OCI-LY7 (cell line): Measurements from ENCODE around the gene TMC7.

ENCODE experiments used
- EZH2phosphoT487 ChIP-seq: fragments of 200-600 bp; sonication (generic); IDR thresholded peaks from 2 replicates; pipeline ENCODE4 v1.6.1; 2018; ENCODE audit warnings: low read depth, borderline replicate concordance, mild to moderate bottlenecking, mixed run types, antibody characterized with exemption, low read length, moderate library complexity, mixed read lengths
- TF ChIP-seq, protein P1 (sequence below): fragments of 200-600 bp; sonication (generic); conservative IDR thresholded peaks from 2 replicates; pipeline ENCODE4 v1.5.1; 2014; ENCODE audit warnings: mild to moderate bottlenecking, antibody characterized with exemption, low read length, moderate library complexity, mixed read lengths

DNA sequence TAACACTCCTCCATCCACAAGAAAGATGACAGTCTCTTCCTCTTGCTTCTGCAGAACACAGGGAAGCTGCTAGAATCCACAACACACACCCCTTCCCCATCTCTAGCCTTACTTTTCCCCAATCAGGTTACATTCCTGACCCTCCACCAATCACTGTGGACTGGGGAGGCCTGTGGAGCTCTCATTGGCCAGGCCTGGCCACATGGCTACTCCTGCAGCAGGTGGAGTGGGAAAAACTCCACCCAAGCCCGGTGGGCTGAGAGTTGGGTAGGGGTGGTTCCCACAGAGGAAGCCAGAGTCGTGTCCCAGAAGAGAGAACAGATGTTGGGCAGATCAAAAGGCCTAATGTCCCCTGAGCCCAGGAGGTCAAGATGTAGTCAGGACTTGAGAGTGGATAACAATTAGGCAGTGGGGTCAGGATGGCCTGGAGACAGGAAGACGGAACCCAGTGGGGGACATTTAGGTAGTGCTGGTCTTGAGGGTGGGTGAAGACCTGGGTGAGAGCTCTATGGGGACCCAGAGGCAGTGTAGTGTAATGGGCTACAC lies 105.7 kb downstream of the TMC7 start:
- TF ChIP-seq, protein P1, sequence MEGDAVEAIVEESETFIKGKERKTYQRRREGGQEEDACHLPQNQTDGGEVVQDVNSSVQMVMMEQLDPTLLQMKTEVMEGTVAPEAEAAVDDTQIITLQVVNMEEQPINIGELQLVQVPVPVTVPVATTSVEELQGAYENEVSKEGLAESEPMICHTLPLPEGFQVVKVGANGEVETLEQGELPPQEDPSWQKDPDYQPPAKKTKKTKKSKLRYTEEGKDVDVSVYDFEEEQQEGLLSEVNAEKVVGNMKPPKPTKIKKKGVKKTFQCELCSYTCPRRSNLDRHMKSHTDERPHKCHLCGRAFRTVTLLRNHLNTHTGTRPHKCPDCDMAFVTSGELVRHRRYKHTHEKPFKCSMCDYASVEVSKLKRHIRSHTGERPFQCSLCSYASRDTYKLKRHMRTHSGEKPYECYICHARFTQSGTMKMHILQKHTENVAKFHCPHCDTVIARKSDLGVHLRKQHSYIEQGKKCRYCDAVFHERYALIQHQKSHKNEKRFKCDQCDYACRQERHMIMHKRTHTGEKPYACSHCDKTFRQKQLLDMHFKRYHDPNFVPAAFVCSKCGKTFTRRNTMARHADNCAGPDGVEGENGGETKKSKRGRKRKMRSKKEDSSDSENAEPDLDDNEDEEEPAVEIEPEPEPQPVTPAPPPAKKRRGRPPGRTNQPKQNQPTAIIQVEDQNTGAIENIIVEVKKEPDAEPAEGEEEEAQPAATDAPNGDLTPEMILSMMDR, result no peak
- TF ChIP-seq EZH2phosphoT487, result no peak
